Mucosa of descending colon (tissue), 3 donors: ENCODE results near the gene SLC37A4. TPM values are rescaled to one million over a fixed set of nuclear protein-coding genes. Genes with fewer than 3 reads are reported as not detected.
"Not testable (repeated sequence)": the region's sequence is repeated elsewhere in the genome, so short reads cannot be mapped to it uniquely, and the experiment has no call there.

Experiments used
- ATAC-seq: fragments of 200-7000 bp; cut with Tn5 transposase; one replicate; pipeline ENCODE4 v1.9.1; 2020; ENCODE audit warnings: mild to moderate bottlenecking, moderate library complexity
- DNase-seq, 3 donors: peaks; one replicate each; pipeline ENCODE4 v3.0.0-alpha.2; 2020
- H3K36me3 ChIP-seq: fragments of 200-600 bp; one replicate; pipeline ENCODE4 v1.8.0; 2021; ENCODE audit warnings: low read depth, mild to moderate bottlenecking
- H3K4me1 ChIP-seq: fragments of 200-600 bp; one replicate; pipeline ENCODE4 v1.8.0; 2021; ENCODE audit warnings: low read depth, mild to moderate bottlenecking
- H3K4me3 ChIP-seq: fragments of 200-600 bp; one replicate; pipeline ENCODE4 v1.8.0; 2021; ENCODE audit warnings: mild to moderate bottlenecking
- H3K9me3 ChIP-seq: fragments of 200-600 bp; one replicate; pipeline ENCODE4 v1.8.0; 2021; ENCODE audit warnings: mild to moderate bottlenecking
- intact Hi-C, 2 donors: fragments of 100-400 bp; cut with DNase I in 1 of 2; cut with micrococcal nuclease in 1 of 2; formaldehyde crosslinking; loops; one replicate each; pipeline versions ENCODE4 v1.11.0 to v1.11.1; 2022; cut with DNase I, micrococcal nuclease
- total RNA-seq, 3 donors: library from RNA; stranded (reverse); fragmentation: NEBNext Ultra II Directional in 2 of 3; extraction: Animal tissue kit (Norgen Biotek cat#: 25700) in 2 of 3; gene quantifications; one replicate each; pipeline versions ENCODE4 v1.2.1 to v1.2.4, GENCODE V29; 2021 to 2023
- TF ChIP-seq, protein P1 (sequence below): fragments of 200-600 bp; IDR thresholded peaks from one replicate; pipeline ENCODE4 v1.8.0; 2022; ENCODE audit warnings: antibody characterized with exemption, mild to moderate bottlenecking
- donor health status: DM: no; HTN: no; CAD: no; lungs with moderate emphysema.
- donor health status: DM: no; HTN: no; CAD: no.
- donor health status: DM: no; HTN: yes; CAD: no.

The SLC37A4 gene
- total RNA-seq, 3 donors from 2014 or later, result 23.3 to 70.8 (median 57.0) TPM

DNA sequence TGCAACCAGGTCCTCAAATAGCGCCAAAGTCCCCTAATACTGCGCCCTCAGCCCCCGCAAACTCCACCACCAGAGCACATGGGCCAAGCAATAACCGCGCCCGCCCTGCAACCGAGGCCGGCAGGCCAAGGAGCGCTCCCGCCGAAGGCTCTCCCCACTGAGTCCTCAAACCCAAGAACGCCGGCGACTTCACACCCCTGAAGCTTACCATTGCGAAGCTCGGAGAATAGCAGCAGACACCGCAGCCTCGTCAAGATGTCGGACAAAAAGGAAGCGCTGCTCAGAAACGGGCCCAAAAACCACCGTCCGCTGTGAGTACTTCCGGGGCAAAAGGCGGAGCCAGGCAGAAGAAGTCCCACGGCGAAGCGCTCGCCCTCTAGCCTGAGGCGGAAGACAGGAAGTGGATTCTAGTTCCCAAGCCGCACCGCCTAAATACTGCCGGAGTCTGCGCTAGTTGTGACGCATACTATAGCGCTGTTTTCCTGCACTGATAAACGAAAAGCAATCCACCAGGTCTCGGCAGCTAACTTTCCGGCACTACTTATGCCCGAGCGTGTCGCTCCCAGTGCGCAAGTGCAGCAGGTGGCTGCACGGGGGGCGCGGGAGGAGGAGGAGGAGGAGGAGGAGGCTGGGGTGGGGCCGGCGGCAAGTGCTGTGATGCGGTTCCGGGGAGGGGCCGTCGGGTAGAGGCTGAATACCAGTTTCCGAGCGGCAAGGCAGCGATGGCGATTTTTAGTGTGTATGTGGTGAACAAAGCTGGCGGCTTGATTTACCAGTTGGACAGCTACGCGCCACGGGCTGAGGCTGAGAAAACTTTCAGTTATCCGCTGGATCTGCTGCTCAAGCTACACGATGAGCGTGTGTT is 12.4 kb downstream of the SLC37A4 start, which contains the start of the genes RPS25 and TRAPPC4:
Gene RPS25, minus strand, starts transcription at position 270 of the 865 bp plus-strand sequence. Its CDS starts 59 bp downstream, at position 211.
Gene TRAPPC4, plus strand, starts transcription at position 693 of the 865 bp plus-strand sequence. Its CDS starts 30 bp downstream, at position 723.
- peaks cover 36% of the 10 kb centered on the region for H3K4me1 ChIP-seq
- DNase-seq (peak; percentile 95 to 98 (median 95)), ATAC-seq (peak; percentile 93)
- H3K36me3 ChIP-seq, result no peaks in the 10 kb centered on the region
- peak within 1 kb of the TSS; percentile 85 for H3K4me3 ChIP-seq
- TF ChIP-seq, protein P1, sequence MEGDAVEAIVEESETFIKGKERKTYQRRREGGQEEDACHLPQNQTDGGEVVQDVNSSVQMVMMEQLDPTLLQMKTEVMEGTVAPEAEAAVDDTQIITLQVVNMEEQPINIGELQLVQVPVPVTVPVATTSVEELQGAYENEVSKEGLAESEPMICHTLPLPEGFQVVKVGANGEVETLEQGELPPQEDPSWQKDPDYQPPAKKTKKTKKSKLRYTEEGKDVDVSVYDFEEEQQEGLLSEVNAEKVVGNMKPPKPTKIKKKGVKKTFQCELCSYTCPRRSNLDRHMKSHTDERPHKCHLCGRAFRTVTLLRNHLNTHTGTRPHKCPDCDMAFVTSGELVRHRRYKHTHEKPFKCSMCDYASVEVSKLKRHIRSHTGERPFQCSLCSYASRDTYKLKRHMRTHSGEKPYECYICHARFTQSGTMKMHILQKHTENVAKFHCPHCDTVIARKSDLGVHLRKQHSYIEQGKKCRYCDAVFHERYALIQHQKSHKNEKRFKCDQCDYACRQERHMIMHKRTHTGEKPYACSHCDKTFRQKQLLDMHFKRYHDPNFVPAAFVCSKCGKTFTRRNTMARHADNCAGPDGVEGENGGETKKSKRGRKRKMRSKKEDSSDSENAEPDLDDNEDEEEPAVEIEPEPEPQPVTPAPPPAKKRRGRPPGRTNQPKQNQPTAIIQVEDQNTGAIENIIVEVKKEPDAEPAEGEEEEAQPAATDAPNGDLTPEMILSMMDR, result no peak
- intact Hi-C loops, result no loop called here
- H3K9me3 ChIP-seq, result no peaks in the 10 kb centered on the region

DNA sequence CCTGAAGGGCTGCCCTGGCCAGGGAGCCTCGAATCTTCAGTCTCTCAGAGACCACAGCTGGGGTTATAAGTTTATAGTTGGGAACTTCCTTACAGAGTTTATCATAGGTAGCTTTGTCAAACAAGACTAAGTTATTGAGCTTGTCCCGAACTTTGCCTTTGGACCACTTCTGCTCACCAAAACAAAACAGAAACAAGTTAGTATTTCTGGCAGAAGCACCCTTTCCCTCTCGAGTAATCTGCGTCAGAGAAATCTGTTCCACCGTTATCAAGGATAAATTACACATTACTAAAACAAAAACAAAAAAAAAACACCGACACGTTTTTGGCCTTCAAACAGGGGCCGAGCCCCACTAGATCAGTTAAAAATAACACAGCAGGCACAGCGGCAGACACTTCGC is 13.3 kb downstream of the SLC37A4 start:
- H3K4me1 ChIP-seq, result peaks cover 36% of the 10 kb centered on the region
- peak overlapping the region; percentile 85 for H3K4me3 ChIP-seq
- ATAC-seq, H3K9me3 ChIP-seq, H3K36me3 ChIP-seq, DNase-seq, intact Hi-C loops: not testable (repeated sequence)

DNA sequence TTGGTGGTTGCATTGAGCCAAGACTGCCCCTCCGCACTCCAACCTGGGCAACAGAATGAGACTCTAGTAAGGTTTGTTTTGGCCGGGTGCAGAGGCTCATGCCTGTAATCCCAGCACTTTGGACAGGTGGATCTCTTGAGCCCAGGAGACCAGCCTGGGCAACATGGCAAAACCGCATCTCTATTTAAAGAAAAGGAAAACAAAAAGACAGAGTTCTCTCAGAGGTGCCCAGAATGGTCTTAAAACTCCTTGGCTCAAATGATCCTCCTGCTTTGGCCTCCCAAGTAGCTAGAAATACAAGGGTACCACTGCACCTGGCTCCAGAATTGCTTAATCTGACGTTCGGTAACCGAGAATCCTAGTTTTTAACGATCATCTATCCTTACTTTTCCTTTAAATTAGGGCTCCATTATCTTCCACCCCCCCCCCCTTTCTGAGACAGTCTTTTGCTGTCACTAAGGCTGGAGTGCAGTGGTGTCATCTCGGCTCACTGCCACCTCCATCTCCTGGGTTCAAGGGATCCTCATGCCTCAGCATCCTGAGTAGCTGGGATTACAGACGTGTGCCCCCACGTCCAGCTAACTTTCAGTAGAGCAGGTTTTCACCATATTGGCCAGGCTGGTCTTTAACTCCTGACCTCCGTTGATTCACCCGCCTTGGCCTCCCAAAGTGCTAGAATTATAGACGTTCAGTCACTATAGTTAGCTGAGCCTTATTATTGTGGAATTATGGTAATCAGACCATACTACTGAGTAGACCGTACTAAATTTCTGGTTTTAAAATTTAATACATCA is 14.3 kb downstream of the SLC37A4 start:
- intact Hi-C loops, result no loop called here
- H3K4me3 ChIP-seq, result no peak overlapping the region
- peaks cover 28% of the 10 kb centered on the region for H3K4me1 ChIP-seq
- H3K9me3 ChIP-seq, result no peaks in the 10 kb centered on the region
- ATAC-seq, result no peak
- TF ChIP-seq, protein P1, result no peak
- DNase-seq, result no peak
- no peaks in the 10 kb centered on the region for H3K36me3 ChIP-seq

DNA sequence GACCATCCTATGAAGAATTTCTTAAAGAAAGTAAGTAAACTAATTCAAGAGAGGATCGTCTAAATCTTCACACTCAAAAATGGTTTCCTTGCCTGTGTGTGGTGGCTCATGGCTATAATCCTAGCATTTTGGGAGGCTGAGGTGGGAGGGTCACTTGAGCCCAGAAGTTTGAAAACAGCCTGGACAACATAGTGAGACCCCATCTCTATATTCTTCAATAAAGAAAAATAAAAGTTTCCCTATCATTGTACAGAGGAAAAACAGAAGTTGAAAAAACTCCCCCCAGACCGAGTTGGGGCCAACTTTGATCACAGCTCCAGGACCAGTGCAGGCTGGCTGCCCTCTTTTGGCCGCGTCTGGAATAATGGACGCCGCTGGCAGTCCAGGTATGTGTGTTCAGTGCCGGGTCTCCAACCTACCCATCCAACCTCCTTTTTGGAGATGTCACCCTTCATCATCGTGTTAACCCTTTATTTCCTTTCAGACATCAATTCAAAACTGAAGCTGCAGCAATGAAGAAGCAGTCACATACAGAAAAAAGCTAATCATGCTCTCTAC is 15.5 kb downstream of the SLC37A4 start:
- Histone ChIP-seq H3K4me1 (peaks cover 18% of the 10 kb centered on the region), H3K36me3 (no peaks in the 10 kb centered on the region), H3K9me3 (no peaks in the 10 kb centered on the region), H3K4me3 (no peak overlapping the region)
- intact Hi-C loops, result no loop called here
- TF ChIP-seq, protein P1, result no peak
- no peak for ATAC-seq
- no peak for DNase-seq

DNA sequence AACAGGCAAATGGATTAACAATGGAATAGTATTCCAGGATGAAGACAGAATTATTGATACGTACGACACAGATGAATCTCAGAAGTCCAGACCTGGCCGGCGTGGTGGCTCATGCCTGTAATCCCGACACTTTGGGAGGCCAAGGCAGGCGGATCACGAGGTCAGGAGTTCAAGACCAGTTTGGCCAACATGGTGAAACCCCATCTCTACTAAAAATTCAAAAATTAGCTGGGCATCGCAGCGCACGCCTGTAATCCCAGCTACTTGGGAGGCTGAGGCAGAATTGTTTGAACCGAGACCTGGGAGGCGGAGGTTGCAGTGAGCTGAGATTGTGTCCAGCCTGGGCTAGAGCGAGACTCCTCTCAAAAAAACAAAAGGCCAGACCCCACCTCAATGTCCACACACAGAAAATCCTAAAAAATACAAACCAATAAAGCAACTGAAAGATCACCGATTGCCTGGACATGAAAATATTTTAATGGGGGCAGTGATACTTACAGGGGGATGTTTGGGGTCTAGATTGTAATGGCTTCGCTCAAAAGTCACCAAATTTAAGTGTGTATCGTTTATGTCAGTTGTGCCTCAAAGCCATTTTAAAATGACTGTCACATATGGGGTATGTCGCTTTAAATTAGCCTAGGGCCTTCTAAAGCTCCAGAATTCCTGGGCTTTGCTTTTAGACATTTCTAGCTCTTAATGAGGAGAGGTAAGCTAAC is 16.3 kb downstream of the SLC37A4 start:
- intact Hi-C loops, result no loop called here
- ATAC-seq, result no peak
- Histone ChIP-seq H3K9me3 (no peaks in the 10 kb centered on the region), H3K36me3 (no peaks in the 10 kb centered on the region), H3K4me1 (peaks cover 10% of the 10 kb centered on the region), H3K4me3 (no peak overlapping the region)
- TF ChIP-seq, protein P1, result no peak
- no peak for DNase-seq
